IMR-90 (cell line): ENCODE measurements around the gene PSPC1. TPM values are rescaled to one million over a fixed set of nuclear protein-coding genes. Genes with fewer than 3 reads are reported as not detected.

Experiments used
- ATAC-seq: fragments of 200-7000 bp; cut with Tn5 transposase; 2 replicates; pipeline ENCODE4 v1.9.1; 2020; ENCODE audit warnings: low read depth, mild to moderate bottlenecking, moderate library complexity
- BruUV-seq: library from RNA; stranded (reverse); fragments of 400-500 nt; replicated peaks from 2 replicates; lab custom pipeline; 2021; lab: Mats Ljungman, UMichigan
- CTCF ChIA-PET: fragments of 300-600 bp; formaldehyde crosslinking; extraction: SDS; loops from one replicate; lab custom pipeline; 2021; ENCODE audit warnings: antibody characterized with exemption; lab: Yijun Ruan, JAX
- POLR2A ChIA-PET: fragments of 300-600 bp; sonication (Branson Sonifier 250); formaldehyde crosslinking; loops from one replicate; lab custom pipeline; 2022; ENCODE audit warnings: antibody characterized with exemption; ENCODE audit not compliant: unreplicated experiment; lab: Charles Lee
- DNase-seq: peaks from one replicate; pipeline ENCODE4 v3.0.0; 2013
- H2AFZ ChIP-seq: replicated peaks from 2 replicates; pipeline ENCODE3; 2013; ENCODE audit warnings: low read length, mild to moderate bottlenecking; ENCODE audit not compliant: poor library complexity
- H2AK5ac ChIP-seq: 2 replicates; pipeline ENCODE4 v1.6.1; 2013; ENCODE audit warnings: low read depth, low read length, inconsistent platforms
- H2AK9ac ChIP-seq: replicated peaks from 2 replicates; pipeline ENCODE3; 2013; ENCODE audit warnings: mild to moderate bottlenecking, low read depth, low read length, moderate library complexity; ENCODE audit not compliant: poor library complexity
- H2BK120ac ChIP-seq: 2 replicates; pipeline ENCODE4 v1.6.1; 2013; ENCODE audit warnings: low read depth, low read length, inconsistent platforms
- H2BK15ac ChIP-seq: 3 replicates; pipeline ENCODE4 v1.6.1; 2013; ENCODE audit warnings: low read depth, low read length, inconsistent platforms
- H2BK20ac ChIP-seq: 2 replicates; pipeline ENCODE4 v1.6.1; 2013; ENCODE audit warnings: low read depth, mild to moderate bottlenecking, inconsistent platforms, low read length, moderate library complexity
- H2BK5ac ChIP-seq: 2 replicates; pipeline ENCODE4 v1.6.1; 2013; ENCODE audit warnings: mild to moderate bottlenecking, low read depth, low read length, inconsistent platforms; ENCODE audit not compliant: poor library complexity, severe bottlenecking
- H3K14ac ChIP-seq: replicated peaks from 2 replicates; pipeline ENCODE4 v1.6.1; 2013; ENCODE audit warnings: low read depth, low read length, inconsistent platforms
- H3K18ac ChIP-seq: 2 replicates; pipeline ENCODE4 v1.6.1; 2013; ENCODE audit warnings: low read depth, low read length, control low read depth
- H3K23ac ChIP-seq: 2 replicates; pipeline ENCODE4 v1.6.1; 2013; ENCODE audit warnings: low read depth, low read length, inconsistent platforms
- H3K27ac ChIP-seq: 2 replicates; pipeline ENCODE4 v1.5.1; 2013; ENCODE audit warnings: mild to moderate bottlenecking, control low read depth, low read length; ENCODE audit not compliant: insufficient read depth
- H3K27me3 ChIP-seq: 2 replicates; pipeline ENCODE4 v1.6.1; 2013; ENCODE audit warnings: low read length; ENCODE audit not compliant: control insufficient read depth, insufficient read depth
- H3K36me3 ChIP-seq: 2 replicates; pipeline ENCODE4 v1.6.1; 2013; ENCODE audit warnings: low read length, mixed read lengths; ENCODE audit not compliant: control insufficient read depth, insufficient read depth
- H3K4ac ChIP-seq: 2 replicates; pipeline ENCODE4 v1.6.1; 2013; ENCODE audit warnings: low read depth, low read length, inconsistent platforms
- H3K4me1 ChIP-seq: 2 replicates; pipeline ENCODE4 v1.6.1; 2013; ENCODE audit warnings: low read length, mixed read lengths; ENCODE audit not compliant: control insufficient read depth, insufficient read depth
- H3K4me2 ChIP-seq: 2 replicates; pipeline ENCODE4 v1.6.1; 2013; ENCODE audit warnings: low read depth, mild to moderate bottlenecking, control low read depth, low read length, moderate library complexity
- H3K4me3 ChIP-seq: 2 replicates; pipeline ENCODE4 v1.5.1; 2013; ENCODE audit warnings: low read depth, mild to moderate bottlenecking, control low read depth, low read length, moderate library complexity; ENCODE audit not compliant: insufficient read depth
- H3K56ac ChIP-seq: 2 replicates; pipeline ENCODE4 v1.6.1; 2013; ENCODE audit warnings: low read length, inconsistent platforms; ENCODE audit not compliant: insufficient read depth; ENCODE audit errors: extremely low read depth
- H3K79me1 ChIP-seq, 2 experiments: 2 replicates each; pipeline ENCODE4 v1.6.1; 2013; ENCODE audit warnings: low read length in 2 of 2, inconsistent platforms in 1 of 2, low read depth in 1 of 2
- H3K9ac ChIP-seq: 2 replicates; pipeline ENCODE4 v1.6.1; 2013; ENCODE audit warnings: low read depth, low read length, control low read depth
- H3K9me1 ChIP-seq: 2 replicates; pipeline ENCODE4 v1.6.1; 2013; ENCODE audit warnings: low read length, inconsistent platforms; ENCODE audit not compliant: insufficient read depth
- H3K9me3 ChIP-seq: 2 replicates; pipeline ENCODE4 v1.6.1; 2013; ENCODE audit warnings: low read length; ENCODE audit not compliant: control insufficient read depth, insufficient read depth
- H4K20me1 ChIP-seq: 2 replicates; pipeline ENCODE4 v1.6.1; 2013; ENCODE audit warnings: low read length, inconsistent platforms; ENCODE audit not compliant: insufficient read depth
- H4K5ac ChIP-seq: 2 replicates; pipeline ENCODE4 v1.6.1; 2013; ENCODE audit warnings: mild to moderate bottlenecking, low read depth, low read length, control low read depth
- H4K8ac ChIP-seq, 2 experiments: 2 replicates each; pipeline ENCODE4 v1.6.1; 2013; ENCODE audit warnings: low read depth in 2 of 2, low read length in 2 of 2, control low read depth in 1 of 2, inconsistent platforms in 1 of 2
- H4K91ac ChIP-seq: 2 replicates; pipeline ENCODE4 v1.6.1; 2013; ENCODE audit warnings: low read depth, low read length, inconsistent platforms; ENCODE audit not compliant: insufficient read depth
- BHLHE40 ChIP-seq: fragments of 150-350 bp; IDR thresholded peaks from 2 replicates; pipeline ENCODE4 v1.6.1; 2016; ENCODE audit warnings: mild to moderate bottlenecking, low read depth, low read length
- CEBPB ChIP-seq: IDR thresholded peaks from 2 replicates; pipeline ENCODE4 v1.6.1; 2012; ENCODE audit warnings: low read depth, low read length, improper control_type of control experiment
- CHD1 ChIP-seq: IDR thresholded peaks from 2 replicates; pipeline ENCODE4 v1.6.1; 2012; ENCODE audit warnings: low read depth, low read length, improper control_type of control experiment
- CTCF ChIP-seq: conservative IDR thresholded peaks from 2 replicates; pipeline ENCODE4 v1.5.1; 2012; ENCODE audit warnings: mild to moderate bottlenecking, low read depth, low read length, improper control_type of control experiment
- ELK1 ChIP-seq: fragments of 150-350 bp; IDR thresholded peaks from 2 replicates; pipeline ENCODE4 v1.6.1; 2016; ENCODE audit warnings: low read depth, mild to moderate bottlenecking, low read length, moderate library complexity, borderline replicate concordance
- MAFK ChIP-seq: IDR thresholded peaks from 2 replicates; pipeline ENCODE4 v1.6.1; 2012; ENCODE audit warnings: low read depth, low read length, improper control_type of control experiment
- MAZ ChIP-seq: IDR thresholded peaks from 2 replicates; pipeline ENCODE4 v1.6.1; 2012; ENCODE audit warnings: low read depth, mild to moderate bottlenecking, low read length, improper control_type of control experiment, moderate library complexity, borderline replicate concordance
- MXI1 ChIP-seq: IDR thresholded peaks from 2 replicates; pipeline ENCODE4 v1.6.1; 2012; ENCODE audit warnings: low read depth, mild to moderate bottlenecking, low read length, moderate library complexity, borderline replicate concordance
- NFE2L2 ChIP-seq: fragments of 150-350 bp; IDR thresholded peaks from 2 replicates; pipeline ENCODE4 v1.6.1; 2016; ENCODE audit warnings: low read depth, mild to moderate bottlenecking, low read length
- POLR2A ChIP-seq: IDR thresholded peaks from 2 replicates; pipeline ENCODE4 v1.6.1; 2012; ENCODE audit warnings: mild to moderate bottlenecking, low read depth, low read length
- RAD21 ChIP-seq: IDR thresholded peaks from 2 replicates; pipeline ENCODE4 v1.6.1; 2012; ENCODE audit warnings: low read length, improper control_type of control experiment
- RCOR1 ChIP-seq: IDR thresholded peaks from 2 replicates; pipeline ENCODE4 v1.6.1; 2012; ENCODE audit warnings: mild to moderate bottlenecking, low read length, improper control_type of control experiment; ENCODE audit not compliant: insufficient replicate concordance
- RFX5 ChIP-seq: IDR thresholded peaks from 2 replicates; pipeline ENCODE4 v1.8.0; 2012; ENCODE audit warnings: low read depth, mild to moderate bottlenecking, low read length, moderate library complexity
- SMC3 ChIP-seq: fragments of 150-350 bp; IDR thresholded peaks from 2 replicates; pipeline ENCODE4 v1.6.1; 2016; ENCODE audit warnings: low read depth, mild to moderate bottlenecking, antibody characterized with exemption, low read length, moderate library complexity
- USF2 ChIP-seq: fragments of 150-350 bp; IDR thresholded peaks from 2 replicates; pipeline ENCODE4 v1.6.1; 2017; ENCODE audit warnings: mild to moderate bottlenecking, antibody characterized with exemption, low read length, low read depth
- WGBS, 2 experiments: methylation state at CpG; one replicate each; pipeline versions ENCODE4 v1.1.5 to v1.1.7; 2013; ENCODE audit warnings: missing lambda C conversion rate in 2 of 2; ENCODE audit not compliant: insufficient read length in 1 of 2; ENCODE audit errors: extremely low coverage in 2 of 2; 5-methylcytosine and 5-hydroxymethylcytosine counted together
- dilution Hi-C: fragments of 300-500 bp; cut with HindIII; formaldehyde crosslinking; loops from one replicate; pipeline ENCODE4 v1.14.3; 2018; ENCODE audit warnings: low sequenced_read_pairs; ENCODE audit not compliant: unreplicated experiment
- in situ Hi-C: fragments of 300-500 bp; cut with MboI; formaldehyde crosslinking; loops from 3 replicates; pipeline ENCODE4 v1.14.3; 2019; ENCODE audit warnings: low sequenced_read_pairs, inconsistent platforms, mixed read lengths
- intact Hi-C: fragments of 100-400 bp; cut with micrococcal nuclease; formaldehyde crosslinking; loops from 2 replicates; pipeline ENCODE4 v1.10.0; 2022
- polyA plus RNA-seq, 3 experiments: library from polyadenylated mRNA; depleted of rRNA; stranded (reverse); fragments of >200 nt; gene quantifications; 2 replicates each; pipeline ENCODE4 v1.2.3, GENCODE V29; 2012; ENCODE audit warnings: low replicate concordance in 1 of 3
- total RNA-seq: library from RNA; depleted of rRNA; stranded (reverse); fragments of >200 nt; gene quantifications from 2 replicates; pipeline ENCODE4 v1.2.3, GENCODE V29; 2012

Gene PSPC1
- total and polyA plus RNA-seq, 2 of the 4 experiments (the other 2 are of a cell fraction): 38.3 to 39.8 TPM

GRCh38 chr13:19657872-19658591, 124.7 kb downstream of the PSPC1 start:
- Histone ChIP-seq H4K20me1 (no peaks in the 10 kb centered on the region; the same call in 1 of the 2 replicates), H3K4me1 (no peaks in the 10 kb centered on the region), H3K14ac (no peak overlapping the region), H2BK20ac (no peak overlapping the region), H3K18ac (no peak overlapping the region), H3K9me1 (peaks cover under 1% of the 10 kb centered on the region; the same call in 1 of the 2 replicates), H4K91ac (no peak overlapping the region), H3K56ac (no peak overlapping the region), H2BK120ac (no peak overlapping the region), H4K5ac (no peak overlapping the region), H3K4ac (no peak overlapping the region), H2AFZ (no peak overlapping the region), H3K79me1 (peaks cover 2 to 4% of the 10 kb centered on the region in 2 experiments; a peak in 3 of 4 replicates), H3K27me3 (no peaks in the 10 kb centered on the region), H2BK5ac (no peak overlapping the region), H2AK9ac (no peak overlapping the region), H3K36me3 (peaks cover 17% of the 10 kb centered on the region), H3K9me3 (no peaks in the 10 kb centered on the region), H3K23ac (no peak overlapping the region), H3K27ac (no peak overlapping the region), H2AK5ac (no peak overlapping the region), H4K8ac (no peak overlapping the region), H3K4me3 (no peak overlapping the region), H3K4me2 (no peak overlapping the region), H2BK15ac (no peak overlapping the region), H3K9ac (no peak overlapping the region)
- no peak for ATAC-seq
- no peak for DNase-seq
- dilution Hi-C loops: no loop called here
- in situ Hi-C loops: loop anchor here (25.0 kb wide), 1 partner anchor 329 kb away; no protein-coding TSS in a partner anchor
- ChIA-PET POLR2A (no interaction called here), CTCF (interaction anchor here (0.6 kb wide), 1 partner anchor 20 kb away, joined by 4 read pairs; no protein-coding TSS in a partner anchor)
- no CpG with 5 or more reads among the region's 4 CpGs for WGBS, 2 experiments
- intact Hi-C loops: no loop called here
- BruUV-seq: no TSS peak
- TF ChIP-seq RCOR1: no peak
- no peak for TF ChIP-seq MAFK
- TF ChIP-seq USF2: no peak
- no peak for TF ChIP-seq CHD1
- no peak for TF ChIP-seq SMC3
- TF ChIP-seq CTCF: no peak
- TF ChIP-seq RAD21: no peak
- TF ChIP-seq ELK1: no peak
- TF ChIP-seq NFE2L2: no peak
- TF ChIP-seq MAZ: no peak
- no peak for TF ChIP-seq POLR2A
- no peak for TF ChIP-seq CEBPB
- TF ChIP-seq MXI1: no peak
- no peak for TF ChIP-seq BHLHE40
- no peak for TF ChIP-seq RFX5
